NCI-H748 (cell line): ENCODE measurements around the gene ASTL.

Experiments used
- DNase-seq: peaks from one replicate; lab custom pipeline; 2025; ENCODE audit not compliant: unreplicated experiment; lab: John Stamatoyannopoulos, UW

Gene ASTL

DNA sequence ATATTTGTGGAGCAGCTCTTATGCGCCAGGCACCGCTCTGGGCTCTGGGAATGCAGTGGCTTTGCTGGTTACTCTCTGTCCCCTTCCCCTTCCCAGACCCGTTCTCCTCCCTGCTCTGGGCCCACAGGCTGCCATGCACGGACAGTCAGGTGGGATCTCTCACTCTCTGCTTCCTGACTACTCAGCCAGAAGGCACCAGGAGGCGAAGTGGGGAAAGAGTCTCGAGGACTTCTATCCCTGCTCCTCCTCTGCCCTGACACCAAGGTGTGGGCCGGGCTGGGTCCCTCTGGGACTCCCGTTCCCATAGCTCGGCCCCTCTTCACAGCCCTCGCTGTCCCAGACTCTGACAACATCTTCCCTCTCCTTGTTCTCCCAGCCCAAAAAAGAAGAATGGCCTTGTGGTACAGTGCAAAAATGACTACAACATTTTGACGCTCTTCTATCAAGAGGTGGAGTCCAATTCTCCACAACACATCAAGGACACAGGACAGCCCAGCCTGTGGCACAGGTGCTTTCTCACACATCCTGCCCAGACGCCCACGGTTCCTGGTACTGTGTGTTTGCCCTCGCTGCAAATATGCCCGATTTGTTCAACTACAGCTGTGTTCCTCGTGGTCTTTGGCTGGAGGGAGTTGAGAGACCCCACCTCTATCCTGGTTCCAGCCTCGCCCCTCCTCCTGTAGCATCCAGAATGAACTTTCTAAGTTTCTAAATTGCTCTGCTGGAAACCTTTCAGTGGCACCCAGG lies 21.0 kb upstream of the ASTL start:
- no peak for DNase-seq

DNA sequence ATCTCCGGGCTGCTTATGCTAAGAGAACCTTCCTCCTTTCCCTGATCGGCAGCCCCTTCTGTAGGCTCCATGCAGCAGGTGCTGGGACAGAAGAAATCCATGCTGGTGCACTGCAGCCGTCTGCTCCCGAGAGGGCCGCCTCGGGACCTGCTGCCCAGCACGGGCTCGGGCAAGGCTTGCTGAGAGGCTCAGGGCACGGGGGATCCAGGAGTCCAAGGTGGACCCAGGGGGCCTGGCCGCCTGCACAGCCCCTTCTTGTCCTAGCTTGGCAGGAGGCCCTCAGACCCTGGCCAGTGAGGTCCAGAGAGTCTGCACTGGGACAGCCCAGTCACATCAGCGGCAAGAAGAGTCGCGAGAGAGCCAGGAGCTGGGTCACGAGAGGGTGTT lies 20.2 kb upstream of the ASTL start:
- DNase-seq: no peak

DNA sequence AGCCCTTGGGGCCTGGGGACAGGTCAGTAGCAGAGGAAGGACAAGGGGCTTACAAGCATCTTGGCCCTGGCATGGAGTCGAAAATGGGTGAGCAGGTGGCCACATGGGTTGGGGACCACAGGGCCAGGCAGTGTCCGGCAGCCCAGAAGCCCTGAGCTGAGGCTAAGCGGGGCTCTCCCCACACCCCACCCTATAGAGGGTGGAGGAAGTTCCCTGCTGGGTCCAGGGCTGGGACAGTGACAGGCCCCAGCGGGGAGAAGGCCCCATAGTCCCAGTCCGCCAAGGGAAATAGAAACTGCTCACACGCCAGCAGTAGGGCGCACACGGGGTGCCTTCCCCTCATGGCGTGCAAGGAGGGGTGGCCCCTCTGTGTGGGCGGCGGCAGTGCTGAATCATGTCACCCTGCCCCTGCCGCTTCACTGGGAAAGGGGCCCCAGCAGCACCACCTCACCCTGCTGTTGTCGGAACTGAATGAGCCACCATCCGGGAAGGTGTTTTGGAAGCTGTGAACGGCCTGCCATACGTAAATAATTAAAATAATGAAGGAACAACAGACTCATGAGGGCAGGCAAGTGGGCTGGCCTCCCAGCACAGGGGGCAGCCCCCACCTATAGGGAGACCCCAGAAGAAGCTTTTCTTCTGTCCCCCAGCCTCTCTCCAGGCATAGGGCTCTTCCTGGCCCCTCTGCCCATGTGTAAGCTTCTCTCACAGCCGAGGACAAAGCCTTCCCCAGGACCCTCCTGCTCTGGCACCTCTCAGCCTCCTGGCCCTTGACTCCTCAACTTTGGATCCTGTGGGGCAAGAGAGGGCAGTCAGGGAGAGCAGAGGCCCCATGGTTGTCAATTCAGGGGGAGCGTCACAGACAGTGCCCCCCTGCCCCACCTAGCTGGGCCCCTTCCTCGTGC lies 19.6 kb upstream of the ASTL start:
- DNase-seq: no peak

DNA sequence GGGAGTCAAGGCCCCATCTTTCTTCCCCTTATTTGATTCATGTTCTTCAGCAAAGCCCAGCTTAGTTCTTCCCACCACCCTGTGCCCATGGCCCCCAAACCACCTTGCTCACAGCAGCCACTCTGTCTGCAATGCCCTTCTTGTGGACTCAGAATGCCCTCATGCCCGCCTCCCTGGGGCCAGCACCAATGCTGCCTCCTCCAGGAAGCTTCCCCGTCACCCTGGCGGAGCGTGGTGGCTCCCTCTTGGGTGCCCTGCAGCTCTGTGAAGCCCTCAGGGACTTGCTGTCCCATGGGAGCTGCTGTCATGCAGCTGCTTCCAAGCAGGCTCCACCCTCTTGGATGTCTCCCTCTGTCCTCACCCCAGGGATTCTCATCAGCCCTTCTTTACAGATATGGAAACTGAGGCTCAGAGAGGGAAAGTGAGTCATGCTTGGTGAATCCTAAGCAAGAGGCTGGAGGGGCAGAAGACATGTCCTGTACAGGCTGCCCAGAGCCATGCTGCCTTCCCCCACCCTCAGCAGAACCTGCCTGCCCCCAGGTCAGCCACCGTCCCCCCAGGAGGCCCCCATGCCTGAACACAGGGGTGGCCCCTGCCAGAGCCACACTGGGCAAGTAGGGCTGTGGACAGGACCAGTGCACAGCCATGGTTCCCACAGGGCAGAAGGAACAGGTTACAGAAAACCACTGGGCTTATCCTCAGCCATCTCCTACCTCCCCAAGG lies 18.8 kb upstream of the ASTL start:
- DNase-seq: no peak

DNA sequence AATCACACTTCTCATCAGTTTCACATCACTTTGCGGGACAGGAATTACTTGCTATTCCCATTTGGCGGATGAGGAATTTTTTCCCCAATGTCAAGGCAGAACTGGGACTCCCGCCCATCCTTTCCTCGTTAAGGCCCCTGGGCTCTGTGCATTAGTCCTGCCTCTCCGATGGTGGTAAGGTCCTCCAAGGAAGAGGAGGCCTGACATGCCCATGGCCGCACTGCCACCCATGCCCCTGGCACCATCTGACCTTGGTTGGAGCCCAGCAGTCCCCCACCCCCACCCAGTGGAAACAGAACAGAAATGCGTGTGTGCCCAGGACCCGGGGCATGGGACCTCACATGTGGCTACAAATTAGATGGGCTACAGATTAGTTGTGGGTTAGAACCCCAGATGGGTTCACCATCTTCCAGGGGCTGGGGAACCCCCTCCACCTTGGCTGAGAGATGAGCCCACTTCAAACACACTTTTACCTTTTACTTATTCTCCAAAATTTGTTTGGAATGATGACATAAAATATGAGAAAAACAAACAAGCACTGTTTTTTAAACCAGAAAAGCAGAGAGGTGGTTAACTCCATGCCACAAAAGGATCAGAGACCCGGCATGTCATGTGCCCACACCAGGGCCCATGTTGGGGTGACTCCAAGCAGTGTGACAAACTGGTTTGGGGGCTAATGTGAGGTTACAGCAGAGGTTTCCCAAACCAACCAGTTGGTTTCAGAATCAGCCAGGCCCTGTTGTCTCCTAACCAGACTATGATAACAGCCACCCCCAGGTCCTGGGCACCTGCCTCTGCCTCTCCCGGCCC lies 17.9 kb upstream of the ASTL start:
- DNase-seq: no peak

DNA sequence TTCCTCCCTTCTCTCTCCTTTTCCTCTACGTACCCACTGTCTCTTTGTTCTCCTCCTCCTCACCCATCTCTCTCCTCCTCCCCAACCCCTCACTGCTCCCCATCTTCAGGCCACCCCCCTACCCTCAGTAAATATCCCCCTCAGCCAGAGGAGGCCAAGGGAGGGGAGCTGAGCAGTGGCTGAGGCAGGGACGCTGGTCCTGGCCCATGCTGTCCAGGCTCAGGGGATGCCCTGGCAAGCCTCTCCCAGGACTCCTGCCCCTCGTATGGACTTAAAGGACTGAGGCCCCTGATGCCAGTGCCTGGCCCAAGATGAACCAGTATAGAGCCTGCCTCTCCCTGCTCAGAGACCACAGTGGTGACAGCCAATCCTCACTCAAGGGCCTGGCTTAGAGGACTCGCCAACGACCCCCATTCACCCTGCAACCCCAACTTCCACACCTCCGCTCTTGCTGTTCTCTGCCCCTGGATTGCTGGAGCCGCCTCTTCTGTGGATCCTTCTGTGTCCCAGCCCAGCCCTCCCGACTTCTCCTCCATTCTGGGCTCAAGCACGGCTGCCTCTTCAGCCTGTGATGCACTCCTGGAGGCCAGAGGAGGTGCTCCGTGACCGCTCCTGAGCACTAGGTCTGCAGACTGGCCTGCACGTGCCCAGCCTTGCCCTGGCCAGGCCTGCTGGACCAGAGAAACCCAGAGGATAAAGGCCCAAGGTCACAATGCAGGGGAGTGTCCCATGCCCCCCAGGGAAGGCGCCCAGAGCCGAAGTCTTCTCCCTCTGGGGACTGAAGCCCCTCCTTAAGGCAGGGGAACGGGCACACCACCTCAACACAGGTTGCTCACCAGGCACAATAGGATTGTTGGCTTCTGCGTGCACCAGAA lies 16.4 kb upstream of the ASTL start:
- no peak for DNase-seq

DNA sequence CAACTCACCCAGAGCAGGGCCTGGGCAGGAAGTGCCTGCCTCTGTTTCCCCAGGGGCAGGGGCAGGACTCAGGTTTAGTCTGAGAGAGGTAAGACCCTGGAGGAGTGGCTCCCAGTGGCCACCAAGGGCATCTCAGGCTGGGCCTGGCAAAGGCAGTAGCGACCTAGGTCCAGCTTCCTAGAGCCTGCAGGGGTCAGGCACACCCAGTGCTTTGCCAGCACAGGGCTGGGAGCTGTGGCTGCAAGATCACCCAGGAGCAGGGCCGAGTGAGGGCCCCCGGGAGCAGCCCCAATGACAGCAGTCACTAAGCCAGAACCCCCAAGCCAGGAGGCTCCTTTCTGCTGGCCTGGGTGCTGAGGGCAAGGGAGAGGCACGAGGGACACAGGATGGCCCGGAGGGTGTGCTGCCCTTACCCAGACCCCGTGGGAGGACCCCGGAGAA lies 15.7 kb upstream of the ASTL start:
- DNase-seq: no peak

DNA sequence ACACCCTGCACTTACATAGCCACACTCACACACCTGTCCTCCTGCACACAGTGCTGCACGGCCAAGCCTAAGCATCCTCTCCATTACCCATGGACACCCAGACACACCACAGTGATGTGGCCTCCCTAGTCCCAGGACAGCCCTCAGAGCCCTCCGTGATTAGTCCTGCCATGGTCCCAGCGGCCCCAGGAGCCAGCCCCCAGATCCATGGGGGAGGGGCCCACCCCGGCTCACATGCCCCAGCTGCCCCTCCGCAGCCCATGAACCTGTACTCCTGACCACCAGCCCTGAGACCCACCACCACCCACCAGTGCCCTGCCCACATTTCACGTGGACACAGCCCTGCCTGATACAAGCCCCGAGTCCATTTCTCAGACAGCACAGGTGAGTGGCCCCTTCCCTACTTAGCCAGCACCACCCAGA lies 15.0 kb upstream of the ASTL start:
- no peak for DNase-seq

DNA sequence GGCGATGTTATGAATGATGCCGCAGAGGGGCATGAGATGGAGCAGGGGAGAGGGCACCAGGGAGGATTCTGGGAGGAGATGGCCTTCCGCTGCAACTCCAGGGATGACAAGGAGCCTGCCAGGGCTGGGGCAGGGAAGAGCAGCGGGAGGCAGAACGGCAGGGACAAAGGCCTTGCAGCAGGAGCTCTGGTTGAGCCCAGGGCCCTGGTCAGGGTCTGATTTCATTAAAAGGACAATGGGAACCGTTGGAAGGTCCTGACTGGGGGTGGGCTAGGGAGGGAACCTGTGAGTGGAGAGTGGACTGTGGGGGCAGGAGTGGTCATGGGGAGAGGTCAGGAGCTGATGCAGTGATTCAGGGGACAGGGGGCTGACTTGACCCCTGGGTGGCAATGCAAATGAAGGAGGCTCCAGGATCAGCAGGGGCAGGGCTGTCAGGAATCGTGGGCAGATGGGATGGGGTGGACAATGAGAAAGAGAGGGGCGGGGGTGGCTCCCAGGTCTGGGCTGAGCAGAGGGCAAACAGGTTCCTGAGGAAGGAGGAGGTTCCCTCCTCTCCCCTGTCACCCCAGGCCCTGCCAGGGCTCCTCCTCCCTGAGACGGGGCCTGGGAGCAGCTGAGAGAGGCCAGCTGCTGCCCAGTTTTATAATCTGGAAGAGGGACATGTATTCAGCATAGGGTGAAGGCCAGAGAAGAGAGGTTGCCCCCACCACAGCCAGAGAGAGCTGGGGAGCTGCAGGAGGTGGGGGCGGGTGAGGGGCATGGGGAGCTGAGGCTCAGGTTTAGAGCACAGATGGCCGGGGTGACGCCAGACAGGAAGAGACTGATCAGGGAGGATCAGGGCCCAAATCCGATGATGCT lies 14.2 kb upstream of the ASTL start:
- DNase-seq: no peak

DNA sequence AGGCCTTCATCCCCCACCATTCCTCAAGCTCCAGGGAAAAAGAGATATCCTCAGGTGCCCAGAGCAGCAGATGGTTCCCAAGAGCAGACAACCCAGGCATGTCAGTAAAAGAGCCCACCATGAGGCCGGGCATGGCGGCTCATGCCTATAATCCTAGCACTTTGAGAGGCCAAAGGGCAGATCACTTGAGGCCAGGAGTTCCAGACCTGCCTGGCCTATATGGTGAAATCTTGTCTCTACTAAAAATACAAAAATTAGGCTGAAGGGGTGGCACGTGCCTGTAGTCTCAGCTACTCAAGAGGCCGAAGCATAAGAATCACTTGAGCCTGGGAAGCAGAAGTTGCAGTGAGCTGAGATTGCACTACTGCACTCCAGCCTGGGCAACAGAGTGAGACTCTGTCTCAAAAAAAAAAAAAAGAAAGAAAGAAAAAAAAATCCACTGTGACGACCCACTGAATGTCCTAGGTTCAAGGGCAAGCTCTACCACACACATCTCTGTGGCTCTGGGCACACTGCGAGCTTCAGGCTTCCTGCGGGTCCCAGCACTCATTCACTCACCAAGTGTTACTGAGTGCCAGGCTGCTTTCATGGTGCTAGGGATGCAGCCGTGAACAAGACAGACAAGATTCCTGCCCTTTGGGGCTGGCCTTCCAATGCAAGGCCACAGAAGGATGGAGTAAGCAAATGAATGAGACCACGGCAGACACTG lies 13.4 kb upstream of the ASTL start:
- no peak for DNase-seq

DNA sequence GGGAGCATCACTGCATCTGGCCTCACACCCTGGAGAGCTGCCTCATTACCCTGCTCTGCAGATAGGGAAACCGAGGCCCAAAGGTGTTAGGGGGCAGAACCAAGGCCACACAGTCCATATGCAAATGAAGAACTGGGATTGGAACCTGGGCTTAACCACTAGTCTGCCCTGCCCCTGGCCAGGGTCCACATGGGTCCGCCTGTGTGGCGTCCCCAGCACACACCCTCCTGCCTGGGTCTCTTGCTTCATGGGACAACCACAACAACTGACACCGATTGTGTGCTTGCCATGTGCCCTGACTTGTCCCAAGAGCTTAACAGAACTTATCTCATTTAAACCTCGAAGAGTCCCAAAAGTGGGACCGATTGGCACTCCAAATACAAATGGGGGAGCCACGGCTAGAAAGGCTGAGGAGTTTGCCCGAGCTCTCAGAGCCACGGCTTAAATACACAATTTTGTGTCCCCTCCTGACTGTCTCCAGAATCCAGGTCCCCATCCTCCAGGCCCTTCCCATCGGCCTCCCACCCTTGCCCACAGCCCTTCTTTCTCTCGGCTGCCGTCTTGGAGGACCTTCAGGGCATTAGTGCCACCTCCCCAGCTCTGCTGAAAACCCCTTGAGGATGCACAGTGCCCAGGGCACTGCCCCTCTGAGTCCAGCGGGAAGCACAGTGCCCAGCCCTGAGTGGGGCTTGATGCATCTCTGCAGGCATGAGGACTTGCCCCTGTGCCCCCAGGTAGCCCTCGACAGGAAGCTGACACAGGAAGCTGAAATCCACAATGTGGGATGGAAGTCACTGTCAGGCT lies 12.7 kb upstream of the ASTL start:
- DNase-seq: no peak

DNA sequence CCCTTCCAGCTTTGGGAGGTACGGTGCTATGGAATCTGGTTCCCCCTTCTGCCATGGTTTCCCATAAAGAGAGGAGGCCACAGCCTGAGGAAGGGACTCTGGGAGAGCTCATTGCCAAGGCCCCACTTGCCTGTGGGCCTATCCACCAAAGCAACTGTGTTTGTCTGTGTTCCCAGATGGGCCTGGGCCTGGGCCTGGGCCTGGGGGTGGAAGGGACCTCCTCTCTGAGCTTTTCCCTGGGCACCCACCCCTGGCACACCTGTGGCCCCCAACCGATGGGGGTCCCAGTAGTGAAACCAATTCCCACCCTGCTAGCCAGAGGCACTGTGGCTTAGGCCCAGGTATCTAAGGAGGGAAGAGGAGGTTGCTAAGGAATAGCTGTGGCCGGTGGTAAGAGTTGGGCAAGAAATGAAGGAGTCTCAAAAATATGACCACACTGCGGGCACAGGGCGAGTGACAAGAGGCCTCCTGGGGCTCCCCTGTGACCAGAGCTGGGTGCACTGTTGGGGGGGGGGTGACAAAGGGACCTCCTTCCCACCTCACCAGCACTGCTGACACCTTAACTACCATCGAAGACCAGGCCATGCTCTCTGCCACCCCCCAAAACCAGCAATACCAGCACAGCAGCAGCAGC lies 11.8 kb upstream of the ASTL start:
- no peak for DNase-seq

DNA sequence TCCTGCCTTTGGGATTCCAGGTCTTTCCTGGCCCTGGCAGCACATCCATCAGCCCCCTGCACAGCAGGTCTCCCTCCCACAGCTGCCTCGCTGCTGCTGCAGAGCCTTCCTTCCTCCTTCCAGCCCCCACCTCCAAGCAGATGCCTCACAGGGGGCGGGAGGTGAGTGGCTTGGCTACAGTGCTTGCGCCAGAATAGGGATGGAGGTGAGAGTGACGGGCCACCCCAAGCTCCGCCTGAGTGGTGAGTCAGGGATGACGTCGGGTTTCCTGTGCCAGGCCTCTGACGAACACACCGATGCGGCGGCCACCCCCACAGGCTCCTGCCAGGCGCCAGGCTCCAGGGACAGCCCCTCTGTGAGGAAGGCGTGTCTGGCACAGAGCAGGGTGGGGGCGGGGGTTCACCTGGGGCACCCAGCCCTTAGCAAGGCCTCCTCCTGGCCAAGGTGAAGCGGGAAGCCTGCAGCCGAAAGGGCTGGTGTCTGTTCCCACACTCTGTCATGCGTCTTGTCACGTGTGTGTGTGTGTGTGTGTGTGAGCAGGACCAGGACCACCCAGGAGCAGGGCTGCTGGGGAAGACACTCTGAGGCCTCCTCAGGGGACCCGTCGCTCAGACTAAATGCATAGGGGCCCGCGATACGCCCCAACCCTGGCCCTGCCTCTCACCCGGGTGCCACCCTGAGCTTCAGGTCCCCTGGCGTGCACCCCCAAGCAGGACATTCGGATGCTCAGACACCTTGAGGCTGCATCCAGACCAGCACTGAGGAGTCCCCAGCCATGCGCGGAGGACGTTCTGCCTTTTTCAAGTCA lies 10.3 kb upstream of the ASTL start:
- DNase-seq: no peak

DNA sequence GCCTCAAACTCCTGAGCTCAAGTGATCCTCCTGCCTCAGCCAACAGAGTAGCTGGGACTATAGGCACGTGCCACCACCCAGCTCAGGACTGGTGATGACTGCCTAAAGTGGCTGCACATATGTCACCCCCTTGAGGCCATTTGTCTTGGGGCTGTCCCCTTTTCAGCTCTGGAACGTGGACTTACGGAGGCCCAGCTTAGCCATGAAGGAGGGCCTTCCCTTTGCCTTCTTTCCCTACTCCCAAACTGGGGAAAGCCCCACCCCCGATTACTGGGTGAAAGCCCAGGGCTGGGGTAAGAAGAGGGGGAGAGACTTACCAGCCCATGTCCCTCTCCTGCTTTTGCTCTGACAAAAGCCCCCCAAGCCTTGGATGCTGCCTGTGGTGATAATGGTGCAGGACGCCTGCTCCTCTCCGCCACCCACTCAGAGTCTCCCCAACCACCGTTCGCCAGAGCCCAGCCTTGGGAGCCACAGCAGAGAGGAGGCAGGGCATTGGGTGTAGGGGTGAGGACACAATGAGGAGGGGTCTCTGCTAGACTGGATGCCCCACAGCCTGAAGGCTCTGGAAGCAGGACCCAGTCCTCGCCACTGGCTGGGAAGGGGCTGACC lies 9.4 kb upstream of the ASTL start:
- DNase-seq: no peak

DNA sequence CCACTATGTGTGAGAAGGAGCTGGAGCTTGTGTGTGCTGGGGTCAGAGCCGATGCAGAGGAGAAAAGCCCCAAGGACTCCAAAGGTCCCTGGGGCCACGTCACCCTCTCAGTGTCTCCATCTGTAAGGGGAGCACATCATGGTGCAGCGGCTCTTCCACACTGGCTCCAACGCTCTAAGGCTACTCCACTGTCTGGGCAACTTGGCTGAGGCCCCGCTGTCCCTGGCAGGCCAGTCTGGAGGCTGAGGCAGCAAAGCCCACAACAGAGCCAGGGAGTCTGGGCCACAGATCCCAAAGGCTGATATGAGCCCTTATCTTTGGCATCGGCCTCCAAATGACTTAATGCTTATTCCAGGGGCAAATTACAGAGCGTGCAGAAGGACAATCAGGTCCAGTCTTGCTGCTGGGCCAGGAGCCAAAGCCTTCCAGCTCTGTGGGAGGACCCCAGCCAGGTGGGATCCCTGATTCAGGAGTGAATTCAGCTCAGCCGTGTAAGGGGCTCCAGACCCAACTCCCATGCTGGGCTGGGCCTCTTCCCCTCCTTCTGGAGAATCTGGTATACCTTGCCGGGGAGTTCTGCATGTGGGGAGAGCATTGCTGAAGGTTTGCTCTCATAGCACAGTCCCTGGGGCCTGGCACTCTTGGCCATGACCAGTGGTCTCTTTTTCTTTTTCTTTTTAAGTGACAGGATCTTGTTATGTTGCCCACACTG lies 8.7 kb upstream of the ASTL start:
- no peak for DNase-seq
